NCI-H526 treated with DMSO at 0.1 percent for 48 hours (cell line): ENCODE measurements around the gene TAF4.
"Not testable (repeated sequence)": the region's sequence is repeated elsewhere in the genome, so short reads cannot be mapped to it uniquely, and the experiment has no call there.

Source experiments
- DNase-seq: peaks from one replicate; lab custom pipeline; 2025; lab: John Stamatoyannopoulos, UW

TAF4 gene

GRCh38 chr20:61960836-61961235, 104.8 kb downstream of the TAF4 start:
- DNase-seq: no peak

- DNase-seq: no peak
Observed at GRCh38 chr20:61958773-61959700, 106.6 kb downstream of the TAF4 start.

- no peak for DNase-seq
Observed at GRCh38 chr20:61957961-61958715, 107.5 kb downstream of the TAF4 start.

- DNase-seq: no peak
Observed at GRCh38 chr20:61956396-61957342, 109.0 kb downstream of the TAF4 start.

GRCh38 chr20:61955668-61956395, 109.8 kb downstream of the TAF4 start:
- DNase-seq: no peak

- DNase-seq: no peak
Observed at GRCh38 chr20:61954276-61955021, 111.2 kb downstream of the TAF4 start.

GRCh38 chr20:61953037-61954021, 112.4 kb downstream of the TAF4 start:
- peak; percentile 47 for DNase-seq

- DNase-seq: no peak
Observed at GRCh38 chr20:61951695-61952533, 113.8 kb downstream of the TAF4 start.

GRCh38 chr20:61950641-61951071, 115.0 kb downstream of the TAF4 start:
- DNase-seq: no peak

- no peak for DNase-seq
Observed at GRCh38 chr20:61949714-61950640, 115.7 kb downstream of the TAF4 start.

GRCh38 chr20:61949363-61949713, 116.3 kb downstream of the TAF4 start:
- no peak for DNase-seq

- no peak for DNase-seq
Observed at GRCh38 chr20:61948586-61949362, 116.9 kb downstream of the TAF4 start.

GRCh38 chr20:61948056-61948455, 117.6 kb downstream of the TAF4 start:
- not testable (repeated sequence) for DNase-seq

- DNase-seq: not testable (repeated sequence)
Observed at GRCh38 chr20:61945495-61945894, 120.2 kb downstream of the TAF4 start.

GRCh38 chr20:61944967-61945366, 120.7 kb downstream of the TAF4 start:
- not testable (repeated sequence) for DNase-seq

- no peak for DNase-seq
Observed at GRCh38 chr20:61942526-61942925, 123.2 kb downstream of the TAF4 start.
